ENCODE results near the gene VPS8. TPM values are rescaled to one million over a fixed set of nuclear protein-coding genes. Genes with fewer than 3 reads are reported as not detected.

VPS8 gene
- total and polyA plus RNA-seq, 2 of the 13 experiments (the other 11 are each of a cell fraction or from before 2014, with no cell fraction given) = 14.2 to 35.1 TPM

DNA sequence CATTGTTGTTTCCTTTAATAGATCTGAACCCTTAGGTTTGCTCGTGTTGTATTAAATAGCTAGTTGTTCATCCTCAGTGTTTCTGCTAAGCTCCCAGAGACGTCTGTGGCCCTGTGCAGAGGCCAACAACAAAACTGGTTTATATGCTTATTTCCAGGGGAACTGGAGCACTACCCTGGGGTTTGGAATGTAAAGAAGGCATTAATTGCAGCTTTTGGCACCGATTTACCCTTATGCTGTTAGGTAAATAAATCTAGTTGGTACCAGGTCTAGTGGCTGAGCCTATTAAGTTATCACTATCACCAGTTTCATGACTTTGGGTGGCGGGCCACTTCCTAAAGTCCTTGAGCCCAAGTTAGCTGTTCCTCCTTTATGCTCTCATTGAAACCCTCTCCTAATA, 12.0 kb downstream of the VPS8 start (continued):
- TF ChIP-seq, protein P1, sequence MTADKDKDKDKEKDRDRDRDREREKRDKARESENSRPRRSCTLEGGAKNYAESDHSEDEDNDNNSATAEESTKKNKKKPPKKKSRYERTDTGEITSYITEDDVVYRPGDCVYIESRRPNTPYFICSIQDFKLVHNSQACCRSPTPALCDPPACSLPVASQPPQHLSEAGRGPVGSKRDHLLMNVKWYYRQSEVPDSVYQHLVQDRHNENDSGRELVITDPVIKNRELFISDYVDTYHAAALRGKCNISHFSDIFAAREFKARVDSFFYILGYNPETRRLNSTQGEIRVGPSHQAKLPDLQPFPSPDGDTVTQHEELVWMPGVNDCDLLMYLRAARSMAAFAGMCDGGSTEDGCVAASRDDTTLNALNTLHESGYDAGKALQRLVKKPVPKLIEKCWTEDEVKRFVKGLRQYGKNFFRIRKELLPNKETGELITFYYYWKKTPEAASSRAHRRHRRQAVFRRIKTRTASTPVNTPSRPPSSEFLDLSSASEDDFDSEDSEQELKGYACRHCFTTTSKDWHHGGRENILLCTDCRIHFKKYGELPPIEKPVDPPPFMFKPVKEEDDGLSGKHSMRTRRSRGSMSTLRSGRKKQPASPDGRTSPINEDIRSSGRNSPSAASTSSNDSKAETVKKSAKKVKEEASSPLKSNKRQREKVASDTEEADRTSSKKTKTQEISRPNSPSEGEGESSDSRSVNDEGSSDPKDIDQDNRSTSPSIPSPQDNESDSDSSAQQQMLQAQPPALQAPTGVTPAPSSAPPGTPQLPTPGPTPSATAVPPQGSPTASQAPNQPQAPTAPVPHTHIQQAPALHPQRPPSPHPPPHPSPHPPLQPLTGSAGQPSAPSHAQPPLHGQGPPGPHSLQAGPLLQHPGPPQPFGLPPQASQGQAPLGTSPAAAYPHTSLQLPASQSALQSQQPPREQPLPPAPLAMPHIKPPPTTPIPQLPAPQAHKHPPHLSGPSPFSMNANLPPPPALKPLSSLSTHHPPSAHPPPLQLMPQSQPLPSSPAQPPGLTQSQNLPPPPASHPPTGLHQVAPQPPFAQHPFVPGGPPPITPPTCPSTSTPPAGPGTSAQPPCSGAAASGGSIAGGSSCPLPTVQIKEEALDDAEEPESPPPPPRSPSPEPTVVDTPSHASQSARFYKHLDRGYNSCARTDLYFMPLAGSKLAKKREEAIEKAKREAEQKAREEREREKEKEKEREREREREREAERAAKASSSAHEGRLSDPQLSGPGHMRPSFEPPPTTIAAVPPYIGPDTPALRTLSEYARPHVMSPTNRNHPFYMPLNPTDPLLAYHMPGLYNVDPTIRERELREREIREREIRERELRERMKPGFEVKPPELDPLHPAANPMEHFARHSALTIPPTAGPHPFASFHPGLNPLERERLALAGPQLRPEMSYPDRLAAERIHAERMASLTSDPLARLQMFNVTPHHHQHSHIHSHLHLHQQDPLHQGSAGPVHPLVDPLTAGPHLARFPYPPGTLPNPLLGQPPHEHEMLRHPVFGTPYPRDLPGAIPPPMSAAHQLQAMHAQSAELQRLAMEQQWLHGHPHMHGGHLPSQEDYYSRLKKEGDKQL (CRISPR knock-in tag; IDR thresholded peaks at IDR 0.05; ENCODE audit: low read depth) = no peak

DNA sequence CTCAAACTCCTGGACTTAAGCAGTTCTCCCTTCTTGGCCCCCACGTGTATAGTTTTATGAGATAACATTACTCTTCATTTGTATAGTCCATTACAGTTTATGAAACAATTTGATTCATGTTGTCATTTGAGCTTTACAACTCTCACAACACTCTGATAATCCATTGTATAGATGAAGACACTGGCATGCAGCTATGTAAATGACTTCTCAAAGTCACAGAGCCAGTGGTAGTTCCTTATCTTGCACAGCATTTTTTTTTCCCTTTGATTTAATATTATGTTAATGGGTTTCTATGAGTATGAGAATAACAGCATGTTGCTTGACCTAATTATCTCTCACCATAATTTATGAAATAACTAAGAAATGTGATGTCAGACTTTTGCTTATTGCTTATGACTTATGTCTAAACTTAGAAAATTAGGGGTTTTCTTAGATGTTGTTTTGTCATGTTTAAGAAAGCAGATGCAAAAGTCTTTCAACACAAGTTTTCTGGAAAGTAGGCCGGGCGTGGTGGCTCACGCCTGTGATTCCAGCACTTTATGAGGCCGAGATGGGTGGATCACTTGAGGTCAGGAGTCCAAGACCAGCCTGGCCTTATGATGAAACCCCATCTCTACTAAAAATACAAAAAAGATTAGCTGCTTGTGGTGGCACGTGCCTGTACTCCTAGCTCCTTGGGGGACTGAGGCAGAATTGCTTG, 13.3 kb downstream of the VPS8 start:
- CTCF ChIA-PET (ENCODE audit: low intra/inter-chr PET ratio, low total read pairs) = no interaction called here
- no peak for TF ChIP-seq ZNF292 (CRISPR knock-in tag; IDR thresholded peaks at IDR 0.05; ENCODE audit: borderline replicate concordance, low read depth)
- TF ChIP-seq NAIF1 (CRISPR knock-in tag; IDR thresholded peaks at IDR 0.05; ENCODE audit: borderline replicate concordance) = no peak
- no peak for TF ChIP-seq RFX5 (IDR thresholded peaks at IDR 0.05; ENCODE audit: low read depth, low read length)
- TF ChIP-seq ZNF746 (CRISPR knock-in tag; IDR thresholded peaks at IDR 0.05) = no peak
- TF ChIP-seq KAT2B (IDR thresholded peaks at IDR 0.05; ENCODE audit: borderline replicate concordance, low read depth, low read length) = no peak
- no peak for TF ChIP-seq ZSCAN29 (CRISPR knock-in tag; conservative IDR thresholded peaks at IDR 0.05)
- TF ChIP-seq HMG20B (CRISPR knock-in tag; conservative IDR thresholded peaks at IDR 0.05) = no peak
- TF ChIP-seq, protein P2, sequence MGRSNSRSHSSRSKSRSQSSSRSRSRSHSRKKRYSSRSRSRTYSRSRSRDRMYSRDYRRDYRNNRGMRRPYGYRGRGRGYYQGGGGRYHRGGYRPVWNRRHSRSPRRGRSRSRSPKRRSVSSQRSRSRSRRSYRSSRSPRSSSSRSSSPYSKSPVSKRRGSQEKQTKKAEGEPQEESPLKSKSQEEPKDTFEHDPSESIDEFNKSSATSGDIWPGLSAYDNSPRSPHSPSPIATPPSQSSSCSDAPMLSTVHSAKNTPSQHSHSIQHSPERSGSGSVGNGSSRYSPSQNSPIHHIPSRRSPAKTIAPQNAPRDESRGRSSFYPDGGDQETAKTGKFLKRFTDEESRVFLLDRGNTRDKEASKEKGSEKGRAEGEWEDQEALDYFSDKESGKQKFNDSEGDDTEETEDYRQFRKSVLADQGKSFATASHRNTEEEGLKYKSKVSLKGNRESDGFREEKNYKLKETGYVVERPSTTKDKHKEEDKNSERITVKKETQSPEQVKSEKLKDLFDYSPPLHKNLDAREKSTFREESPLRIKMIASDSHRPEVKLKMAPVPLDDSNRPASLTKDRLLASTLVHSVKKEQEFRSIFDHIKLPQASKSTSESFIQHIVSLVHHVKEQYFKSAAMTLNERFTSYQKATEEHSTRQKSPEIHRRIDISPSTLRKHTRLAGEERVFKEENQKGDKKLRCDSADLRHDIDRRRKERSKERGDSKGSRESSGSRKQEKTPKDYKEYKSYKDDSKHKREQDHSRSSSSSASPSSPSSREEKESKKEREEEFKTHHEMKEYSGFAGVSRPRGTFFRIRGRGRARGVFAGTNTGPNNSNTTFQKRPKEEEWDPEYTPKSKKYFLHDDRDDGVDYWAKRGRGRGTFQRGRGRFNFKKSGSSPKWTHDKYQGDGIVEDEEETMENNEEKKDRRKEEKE (IDR thresholded peaks at IDR 0.05) = no peak
- no peak for TF ChIP-seq IKZF4 (CRISPR knock-in tag; IDR thresholded peaks at IDR 0.05; ENCODE audit: borderline replicate concordance, low read depth, not compliant biosample characterization)
- no peak for TF ChIP-seq PRMT3 (CRISPR knock-in tag; IDR thresholded peaks at IDR 0.05; ENCODE audit: borderline replicate concordance, low read depth)
- TF ChIP-seq, protein P3, sequence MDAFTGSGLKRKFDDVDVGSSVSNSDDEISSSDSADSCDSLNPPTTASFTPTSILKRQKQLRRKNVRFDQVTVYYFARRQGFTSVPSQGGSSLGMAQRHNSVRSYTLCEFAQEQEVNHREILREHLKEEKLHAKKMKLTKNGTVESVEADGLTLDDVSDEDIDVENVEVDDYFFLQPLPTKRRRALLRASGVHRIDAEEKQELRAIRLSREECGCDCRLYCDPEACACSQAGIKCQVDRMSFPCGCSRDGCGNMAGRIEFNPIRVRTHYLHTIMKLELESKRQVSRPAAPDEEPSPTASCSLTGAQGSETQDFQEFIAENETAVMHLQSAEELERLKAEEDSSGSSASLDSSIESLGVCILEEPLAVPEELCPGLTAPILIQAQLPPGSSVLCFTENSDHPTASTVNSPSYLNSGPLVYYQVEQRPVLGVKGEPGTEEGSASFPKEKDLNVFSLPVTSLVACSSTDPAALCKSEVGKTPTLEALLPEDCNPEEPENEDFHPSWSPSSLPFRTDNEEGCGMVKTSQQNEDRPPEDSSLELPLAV (CRISPR knock-in tag; conservative IDR thresholded peaks at IDR 0.05; ENCODE audit: low read depth) = no peak

More for the DNA sequence above, 13.3 kb downstream of the VPS8 start:
- in situ Hi-C loops (cut with HindIII; ENCODE audit: extremely low pct_ligation_motif_present, low pct_unique_long_range_greater_than_20kb) = no loop called here
- intact Hi-C loops (cut with micrococcal nuclease; ENCODE audit: unreplicated experiment) = no loop called here
- Histone ChIP-seq H2AFZ (ENCODE audit: low read length) (no peak overlapping the region), H3K9ac (ENCODE audit: insufficient read depth, low read depth, low read length) (no peak overlapping the region), H3K27ac (ENCODE audit: extremely low read length, insufficient read depth, low read length) (no peak overlapping the region), H3K79me2 (ENCODE audit: insufficient read depth, low read length) (no peaks in the 10 kb centered on the region), H3K4me1 (ENCODE audit: insufficient read depth, low read length) (no peaks in the 10 kb centered on the region), H3K4me3 (replicated peaks in 1 of 3; ENCODE audit: insufficient read depth in 1 of 3, low read depth in 2 of 3, low read length in 3 of 3) (no peak overlapping the region), H3K9me3 (ENCODE audit: low read length) (no peaks in the 10 kb centered on the region), H3K27me3 (ENCODE audit: control insufficient read depth in 1 of 2, insufficient read depth in 2 of 2, low read length in 2 of 2) (no peaks in the 10 kb centered on the region), H3K4me2 (ENCODE audit: low read depth, low read length) (no peak overlapping the region), H3K36me3 (replicated peaks in 1 of 2; ENCODE audit: control insufficient read depth in 1 of 2, insufficient read depth in 2 of 2, low read length in 2 of 2) (peaks cover 0 to 7% of the 10 kb centered on the region in 2 experiments; a peak in 1 of 5 replicates), H4K20me1 (ENCODE audit: insufficient read depth, low read length) (no peaks in the 10 kb centered on the region)
- FAIRE-seq (no peak), ATAC-seq (no peak), DNase-seq (ENCODE audit: low spot score) (no peak)
- no TSS peak for BruUV-seq (replicated peaks)
- POLR2A ChIA-PET = no interaction called here
- 98% methylated on average over 6 of the region's 6 CpGs for WGBS (ENCODE audit: low lambda C conversion rate)

Data from HepG2 (cell line).